Fibroblast of lung (primary cell): Measurements from ENCODE around the gene FAM83B. TPM values are rescaled to one million over a fixed set of nuclear protein-coding genes. Genes with fewer than 3 reads are reported as not detected.
A peak's percentile ranks its signal among the peaks of the same experiment; 100 is the strongest.

Source experiments
- DNase-seq, 2 donors: peaks; one replicate each; pipeline versions ENCODE4 v3.0.0 to v3.0.0-alpha.2; 2010; ENCODE audit warnings: low read depth in 2 of 2
- H2AFZ ChIP-seq: 2 replicates; pipeline ENCODE4 v1.5.1; 2012; ENCODE audit warnings: low read length, control low read depth, inconsistent platforms
- H3K27ac ChIP-seq: 2 replicates; pipeline ENCODE4 v1.5.1; 2011; ENCODE audit warnings: low read length, control low read depth; ENCODE audit not compliant: insufficient read depth
- H3K27me3 ChIP-seq: 2 replicates; pipeline ENCODE4 v1.5.1; 2011; ENCODE audit warnings: mild to moderate bottlenecking, low read length; ENCODE audit not compliant: control insufficient read depth, insufficient read depth
- H3K36me3 ChIP-seq: 2 replicates; pipeline ENCODE4 v1.5.1; 2011; ENCODE audit warnings: low read length; ENCODE audit not compliant: control insufficient read depth, insufficient read depth
- H3K4me1 ChIP-seq: 2 replicates; pipeline ENCODE4 v1.5.1; 2011; ENCODE audit warnings: low read length; ENCODE audit not compliant: control insufficient read depth, insufficient read depth; ENCODE audit errors: extremely low read depth
- H3K4me2 ChIP-seq: 2 replicates; pipeline ENCODE4 v1.5.1; 2011; ENCODE audit warnings: low read length, control low read depth; ENCODE audit not compliant: insufficient read depth; ENCODE audit errors: extremely low read depth
- H3K4me3 ChIP-seq, 4 experiments: fragments of 200-600 bp in 1 of 4; sonication (generic) in 1 of 4; replicated peaks in 1 of 4; 2 replicates each; pipeline ENCODE4 v1.5.1; 2011 to 2016; ENCODE audit warnings: low read length in 4 of 4, low read depth in 3 of 4, mild to moderate bottlenecking in 3 of 4, control low read depth in 2 of 4, inconsistent platforms in 1 of 4, mixed read lengths in 1 of 4; ENCODE audit not compliant: insufficient read depth in 1 of 4; ENCODE audit errors: control extremely low read depth in 1 of 4
- H3K79me2 ChIP-seq: 2 replicates; pipeline ENCODE4 v1.5.1; 2012; ENCODE audit warnings: mild to moderate bottlenecking, low read length, inconsistent platforms; ENCODE audit not compliant: control insufficient read depth, insufficient read depth
- H3K9ac ChIP-seq: 2 replicates; pipeline ENCODE4 v1.5.1; 2011; ENCODE audit warnings: mild to moderate bottlenecking, low read length, control low read depth; ENCODE audit not compliant: insufficient read depth
- H3K9me3 ChIP-seq: 2 replicates; pipeline ENCODE4 v1.5.1; 2012; ENCODE audit warnings: low read depth, low read length; ENCODE audit not compliant: control insufficient read depth, insufficient read depth
- H4K20me1 ChIP-seq: 2 replicates; pipeline ENCODE4 v1.5.1; 2011; ENCODE audit warnings: low read length; ENCODE audit not compliant: control insufficient read depth, insufficient read depth; ENCODE audit errors: extremely low read depth
- EZH2 ChIP-seq: IDR thresholded peaks from 2 replicates; pipeline ENCODE4 v1.5.1; 2012; ENCODE audit warnings: low read length, control low read depth, mild to moderate bottlenecking; ENCODE audit errors: missing control alignments
- polyA plus RNA-seq, 2 donors: library from polyadenylated mRNA; depleted of rRNA in 1 of 2; stranded (reverse) in 1 of 2; unstranded in 1 of 2; fragments of >200 nt; gene quantifications; 2 replicates each; pipeline ENCODE4 v1.2.1, GENCODE V29; 2011 to 2012; ENCODE audit warnings: missing spikeins in 1 of 2
- total RNA-seq: library from RNA; depleted of rRNA; stranded (reverse); fragments of >200 nt; gene quantifications from 2 replicates; pipeline ENCODE4 v1.2.1, GENCODE V29; 2014
- TF ChIP-seq, protein P1 (sequence below), 2 donors: IDR thresholded peaks in 1 of 2; conservative IDR thresholded peaks in 1 of 2; 1 replicate in 1 of 2; 2 replicates in 1 of 2; pipeline ENCODE4 v1.5.1; 2011 to 2012; ENCODE audit warnings: low read length in 2 of 2, control low read depth in 1 of 2, inconsistent platforms in 1 of 2, low read depth in 1 of 2, mild to moderate bottlenecking in 1 of 2

Gene FAM83B
- total and polyA plus RNA-seq, 2 donors (not counting 1 experiment from before 2014, with no cell fraction given), result under 0.01 TPM; not detected in 1

DNA sequence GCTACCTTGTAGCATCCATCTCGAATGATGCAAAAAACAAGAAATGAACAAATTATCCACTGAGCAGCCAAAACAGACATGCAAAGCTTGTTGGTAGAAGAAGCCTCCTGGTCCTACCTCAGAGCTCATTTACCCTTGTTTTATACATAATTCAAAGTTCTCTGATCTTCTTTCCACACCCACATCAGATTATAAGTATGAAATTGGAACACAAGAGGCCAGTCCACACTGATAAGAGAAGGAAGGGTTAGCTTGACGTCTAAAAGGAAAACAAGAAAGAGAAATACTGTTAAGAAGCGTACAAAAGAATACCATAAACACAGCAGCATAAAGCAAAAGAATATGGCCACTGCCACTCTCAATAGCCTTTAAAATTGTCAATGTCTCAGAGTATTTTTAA is 49.7 kb downstream of the FAM83B start:
- peaks cover 2% of the 10 kb centered on the region for H3K4me1 ChIP-seq
- H2AFZ ChIP-seq, result no peak overlapping the region
- no peaks in the 10 kb centered on the region for H3K9me3 ChIP-seq
- no peak overlapping the region for H3K4me2 ChIP-seq
- no peak for DNase-seq
- H3K27ac ChIP-seq, result no peak overlapping the region
- H3K79me2 ChIP-seq, result no peaks in the 10 kb centered on the region
- H3K36me3 ChIP-seq, result no peaks in the 10 kb centered on the region
- H3K27me3 ChIP-seq, result no peaks in the 10 kb centered on the region
- H4K20me1 ChIP-seq, result no peaks in the 10 kb centered on the region
- no peak for TF ChIP-seq EZH2
- TF ChIP-seq, protein P1, sequence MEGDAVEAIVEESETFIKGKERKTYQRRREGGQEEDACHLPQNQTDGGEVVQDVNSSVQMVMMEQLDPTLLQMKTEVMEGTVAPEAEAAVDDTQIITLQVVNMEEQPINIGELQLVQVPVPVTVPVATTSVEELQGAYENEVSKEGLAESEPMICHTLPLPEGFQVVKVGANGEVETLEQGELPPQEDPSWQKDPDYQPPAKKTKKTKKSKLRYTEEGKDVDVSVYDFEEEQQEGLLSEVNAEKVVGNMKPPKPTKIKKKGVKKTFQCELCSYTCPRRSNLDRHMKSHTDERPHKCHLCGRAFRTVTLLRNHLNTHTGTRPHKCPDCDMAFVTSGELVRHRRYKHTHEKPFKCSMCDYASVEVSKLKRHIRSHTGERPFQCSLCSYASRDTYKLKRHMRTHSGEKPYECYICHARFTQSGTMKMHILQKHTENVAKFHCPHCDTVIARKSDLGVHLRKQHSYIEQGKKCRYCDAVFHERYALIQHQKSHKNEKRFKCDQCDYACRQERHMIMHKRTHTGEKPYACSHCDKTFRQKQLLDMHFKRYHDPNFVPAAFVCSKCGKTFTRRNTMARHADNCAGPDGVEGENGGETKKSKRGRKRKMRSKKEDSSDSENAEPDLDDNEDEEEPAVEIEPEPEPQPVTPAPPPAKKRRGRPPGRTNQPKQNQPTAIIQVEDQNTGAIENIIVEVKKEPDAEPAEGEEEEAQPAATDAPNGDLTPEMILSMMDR (conservative IDR thresholded peaks at IDR 0.05 in 1 of 2, IDR thresholded peaks at IDR 0.05 in 1 of 2; ENCODE audit: low read depth in 1 of 2, low read length in 2 of 2), result no peak
- no peak overlapping the region for H3K9ac ChIP-seq
- H3K4me3 ChIP-seq, result no peak overlapping the region

DNA sequence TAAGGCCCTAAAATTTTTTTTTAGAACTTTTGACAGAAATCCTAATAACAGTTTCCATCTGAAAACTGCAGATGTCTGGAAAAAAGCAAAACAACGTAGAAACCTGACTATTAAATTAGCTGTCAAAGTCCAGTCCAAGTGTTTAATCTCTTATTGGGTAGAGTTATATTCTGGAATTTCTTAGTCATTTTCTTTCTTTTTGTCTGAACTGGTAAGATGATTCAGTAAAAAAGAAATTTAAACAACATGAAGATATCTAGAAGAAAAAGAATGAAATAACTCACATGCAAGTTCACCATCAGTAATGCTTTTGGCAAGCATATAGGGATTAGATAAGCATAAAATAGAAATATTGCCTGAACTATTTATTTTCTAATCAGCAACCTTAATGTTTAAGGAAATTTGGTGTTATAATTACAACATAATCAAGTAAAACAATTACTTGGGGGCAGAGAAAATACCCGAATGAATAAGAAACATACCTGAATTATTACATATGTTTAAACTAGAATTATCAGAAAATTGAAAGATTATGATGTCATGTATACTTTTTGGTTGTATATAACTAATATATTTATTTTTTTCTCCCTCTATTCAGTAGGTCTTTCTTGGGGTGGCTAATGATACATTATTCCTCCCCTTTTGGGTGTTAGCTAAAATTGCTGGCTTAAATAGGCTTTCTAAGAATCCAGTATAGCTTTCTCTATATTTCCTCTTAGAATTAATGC is 51.1 kb downstream of the FAM83B start:
- Histone ChIP-seq H3K36me3 (no peaks in the 10 kb centered on the region), H3K9me3 (no peaks in the 10 kb centered on the region), H3K27me3 (no peaks in the 10 kb centered on the region), H3K4me3 (no peak overlapping the region), H3K79me2 (no peaks in the 10 kb centered on the region), H3K4me1 (peaks cover 2% of the 10 kb centered on the region), H4K20me1 (no peaks in the 10 kb centered on the region), H3K9ac (no peak overlapping the region), H3K27ac (no peak overlapping the region), H2AFZ (no peak overlapping the region), H3K4me2 (no peak overlapping the region)
- TF ChIP-seq EZH2, result no peak
- TF ChIP-seq, protein P1 (conservative IDR thresholded peaks at IDR 0.05 in 1 of 2, IDR thresholded peaks at IDR 0.05 in 1 of 2; ENCODE audit: low read depth in 1 of 2, low read length in 2 of 2), result no peak
- peak in 1 of 2 donors; percentile 61 for DNase-seq

DNA sequence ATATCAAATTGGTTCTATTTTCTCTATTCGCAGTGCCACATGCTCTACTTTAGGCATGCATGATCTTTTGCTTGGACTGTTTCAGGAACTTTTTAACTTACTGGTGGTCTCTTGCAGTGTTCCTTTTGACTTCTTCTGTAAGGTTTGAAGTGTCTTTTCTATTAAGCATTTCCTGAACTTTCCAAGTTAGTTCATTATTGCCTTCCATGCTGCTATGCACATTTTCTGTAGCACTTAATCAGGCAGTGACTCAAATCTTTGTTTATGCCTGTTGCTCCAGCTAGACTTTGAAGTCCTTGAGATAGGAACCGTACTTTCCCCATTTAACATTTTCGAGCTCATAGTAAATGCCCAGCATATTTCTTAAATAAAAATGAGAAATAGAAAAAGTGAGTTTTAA is 52.2 kb downstream of the FAM83B start:
- Histone ChIP-seq H3K4me2 (no peak overlapping the region), H3K9ac (no peak overlapping the region)
- DNase-seq, result no peak

More for the DNA sequence above, 52.2 kb downstream of the FAM83B start:
- no peak overlapping the region for H3K27ac ChIP-seq
- no peaks in the 10 kb centered on the region for H3K27me3 ChIP-seq
- no peaks in the 10 kb centered on the region for H3K79me2 ChIP-seq
- peaks cover 2% of the 10 kb centered on the region for H3K4me1 ChIP-seq
- H3K4me3 ChIP-seq, result no peak overlapping the region
- TF ChIP-seq EZH2, result no peak
- TF ChIP-seq, protein P1 (conservative IDR thresholded peaks at IDR 0.05 in 1 of 2, IDR thresholded peaks at IDR 0.05 in 1 of 2; ENCODE audit: low read depth in 1 of 2, low read length in 2 of 2), result no peak
- no peaks in the 10 kb centered on the region for H3K9me3 ChIP-seq
- H2AFZ ChIP-seq, result no peak overlapping the region
- H3K36me3 ChIP-seq, result no peaks in the 10 kb centered on the region
- H4K20me1 ChIP-seq, result no peaks in the 10 kb centered on the region
